ENCODE measurements around the gene APOBEC3B. TPM values are rescaled to one million over a fixed set of nuclear protein-coding genes. Genes with fewer than 3 reads are reported as not detected.
"Not testable (repeated sequence)": the region's sequence is repeated elsewhere in the genome, so short reads cannot be mapped to it uniquely, and the experiment has no call there.

APOBEC3B gene
- total and polyA plus RNA-seq, 9 donors: 0.43 to 1.9 (median 1.1) TPM; not detected in 1

DNA sequence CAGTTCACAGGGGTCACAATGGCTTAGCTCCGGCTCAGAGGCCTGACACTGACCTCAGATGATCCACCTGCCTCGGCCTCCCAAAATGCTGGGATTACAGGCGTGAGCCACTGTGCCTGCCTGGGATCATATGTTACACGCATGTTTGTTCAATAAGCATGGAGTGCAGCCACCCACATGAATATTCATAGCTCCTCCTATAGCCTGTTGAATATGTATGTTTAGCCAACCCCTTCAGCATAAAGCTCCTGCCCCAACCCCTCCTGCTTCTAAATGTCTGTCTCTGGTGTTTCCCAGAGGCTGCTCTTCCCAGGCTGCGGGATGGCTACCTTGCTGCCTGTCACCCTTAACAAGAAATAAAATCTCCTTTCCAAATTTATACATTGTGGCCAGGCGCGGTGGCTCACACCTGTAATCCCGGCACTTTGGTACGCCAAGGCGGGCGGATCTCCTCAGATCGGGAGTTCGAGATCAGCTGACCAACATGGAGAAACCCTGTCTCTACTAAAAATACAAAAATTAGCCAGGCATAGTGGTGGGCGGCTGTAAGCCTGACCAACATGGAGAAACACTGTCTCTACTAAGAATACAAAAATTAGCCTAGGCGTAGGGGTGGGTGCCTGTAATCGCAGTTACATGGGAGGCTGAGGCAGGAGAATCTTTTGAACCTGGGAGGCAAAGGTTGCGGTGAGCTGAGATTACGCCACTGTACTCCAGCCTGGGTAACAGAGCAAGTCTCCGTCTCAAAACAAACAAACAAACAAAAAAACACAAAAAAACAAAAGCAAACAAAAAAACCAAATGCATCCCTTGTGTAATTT, 57.4 kb downstream of the APOBEC3B start:
- TF ChIP-seq EP300 (IDR thresholded peaks at IDR 0.05): no peak
- TF ChIP-seq POLR2A (IDR thresholded peaks at IDR 0.05): no peak
- TF ChIP-seq, protein P1, sequence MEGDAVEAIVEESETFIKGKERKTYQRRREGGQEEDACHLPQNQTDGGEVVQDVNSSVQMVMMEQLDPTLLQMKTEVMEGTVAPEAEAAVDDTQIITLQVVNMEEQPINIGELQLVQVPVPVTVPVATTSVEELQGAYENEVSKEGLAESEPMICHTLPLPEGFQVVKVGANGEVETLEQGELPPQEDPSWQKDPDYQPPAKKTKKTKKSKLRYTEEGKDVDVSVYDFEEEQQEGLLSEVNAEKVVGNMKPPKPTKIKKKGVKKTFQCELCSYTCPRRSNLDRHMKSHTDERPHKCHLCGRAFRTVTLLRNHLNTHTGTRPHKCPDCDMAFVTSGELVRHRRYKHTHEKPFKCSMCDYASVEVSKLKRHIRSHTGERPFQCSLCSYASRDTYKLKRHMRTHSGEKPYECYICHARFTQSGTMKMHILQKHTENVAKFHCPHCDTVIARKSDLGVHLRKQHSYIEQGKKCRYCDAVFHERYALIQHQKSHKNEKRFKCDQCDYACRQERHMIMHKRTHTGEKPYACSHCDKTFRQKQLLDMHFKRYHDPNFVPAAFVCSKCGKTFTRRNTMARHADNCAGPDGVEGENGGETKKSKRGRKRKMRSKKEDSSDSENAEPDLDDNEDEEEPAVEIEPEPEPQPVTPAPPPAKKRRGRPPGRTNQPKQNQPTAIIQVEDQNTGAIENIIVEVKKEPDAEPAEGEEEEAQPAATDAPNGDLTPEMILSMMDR (IDR thresholded peaks at IDR 0.05): no peak
- Histone ChIP-seq H3K4me3 (peak overlapping the region; percentile 54), H3K4me1 (ENCODE audit: insufficient read depth) (peaks cover 16% of the 10 kb centered on the region), H3K27me3 (no peaks in the 10 kb centered on the region), H3K27ac (peak overlapping the region in 1 of 2 donors; percentile 89), H3K9me3 (no peaks in the 10 kb centered on the region), H3K36me3 (no peaks in the 10 kb centered on the region)
- DNase-seq: no peak
- 90 to 96% (median 92%) methylated on average over 19 of the region's 19 CpGs for WGBS, 3 donors
- intact Hi-C loops (cut with DNase I): no loop called here

DNA sequence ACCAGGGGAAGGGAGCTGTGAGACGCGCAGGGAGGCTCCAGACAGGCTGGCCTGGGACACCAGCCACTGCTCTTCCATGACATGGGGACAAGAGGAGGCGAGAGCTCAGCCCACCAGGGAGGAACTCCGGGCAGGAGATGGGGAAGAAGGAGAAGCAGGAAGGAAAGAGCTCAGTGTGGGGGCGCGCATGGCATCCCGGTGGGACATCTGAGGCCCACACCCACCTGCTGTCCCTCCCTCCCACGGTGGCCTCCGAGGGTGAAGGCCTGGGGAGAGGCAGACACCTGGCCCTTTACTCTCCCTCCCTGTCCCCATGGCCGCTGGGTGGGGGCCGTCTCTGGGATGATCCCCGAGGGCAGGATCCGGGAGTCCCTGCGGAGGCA, 58.0 kb downstream of the APOBEC3B start:
- intact Hi-C loops (cut with DNase I); DNase-seq; H3K9me3 ChIP-seq; H3K36me3 ChIP-seq; H3K27me3 ChIP-seq: not testable (repeated sequence)
- H3K4me1 ChIP-seq (ENCODE audit: insufficient read depth): peaks cover 16% of the 10 kb centered on the region
- WGBS, 3 donors: 26 to 50% (median 46%) methylated on average over 9 to 13 of the region's 14 CpGs
- H3K4me3 ChIP-seq: peak overlapping the region; percentile 54
- peak overlapping the region; percentile 89 to 90 for H3K27ac ChIP-seq

DNA sequence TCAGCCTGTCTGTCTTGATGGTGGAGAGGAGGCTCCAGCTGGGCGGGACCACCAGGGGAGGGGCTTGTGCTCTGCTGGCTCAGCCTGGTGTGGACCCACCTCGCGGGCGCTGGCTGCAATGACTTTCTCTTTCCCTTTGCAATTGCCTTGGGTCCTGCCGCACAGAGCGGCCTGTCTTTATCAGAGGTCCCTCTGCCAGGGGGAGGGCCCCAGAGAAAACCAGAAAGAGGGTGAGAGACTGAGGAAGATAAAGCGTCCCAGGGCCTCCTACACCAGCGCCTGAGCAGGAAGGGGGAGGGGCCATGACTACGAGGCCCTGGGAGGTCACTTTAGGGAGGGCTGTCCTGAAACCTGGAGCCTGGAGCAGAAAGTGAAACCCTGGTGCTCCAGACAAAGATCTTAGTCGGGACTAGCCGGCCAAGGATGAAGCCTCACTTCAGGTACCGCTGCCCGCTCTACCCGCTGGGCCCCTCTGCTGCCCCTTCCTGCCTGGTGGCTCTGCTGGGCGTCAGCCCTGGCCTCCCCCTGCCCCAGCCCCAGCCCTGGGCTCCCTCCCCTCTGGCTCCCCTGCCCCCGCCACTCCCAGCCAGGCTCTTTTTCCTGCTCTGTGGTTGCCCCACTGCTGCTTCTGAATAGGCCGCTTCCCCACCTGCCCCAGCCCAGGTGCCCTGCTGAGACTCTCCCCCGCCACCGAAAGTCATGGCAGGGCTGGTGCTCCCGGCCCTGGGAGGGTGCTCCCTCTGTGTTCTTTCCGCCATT, 58.6 kb downstream of the APOBEC3B start, which contains the start of gene APOBEC3F:
TSS of gene APOBEC3F (plus strand) at position 327 of the 759 bp plus-strand sequence. CDS start at position 424, 97 bp downstream.
- H3K4me1 ChIP-seq (ENCODE audit: insufficient read depth): peaks cover 16% of the 10 kb centered on the region
- H3K9me3 ChIP-seq; H3K36me3 ChIP-seq; H3K27me3 ChIP-seq; intact Hi-C loops (cut with DNase I): not testable (repeated sequence)
- WGBS, 3 donors: 0 to 2% (median 1%) methylated on average over 15 to 19 of the region's 21 CpGs
- TF ChIP-seq POLR2A (IDR thresholded peaks at IDR 0.05): peak; percentile 42
- peak within 1 kb of the TSS; percentile 54 for H3K4me3 ChIP-seq
- peak within 1 kb of the TSS; percentile 89 to 90 for H3K27ac ChIP-seq
- peak; percentile 64 to 75 (median 71) for DNase-seq

- Histone ChIP-seq H3K27me3 (no peaks in the 10 kb centered on the region), H3K9me3 (no peaks in the 10 kb centered on the region), H3K4me1 (ENCODE audit: insufficient read depth) (peaks cover 16% of the 10 kb centered on the region), H3K4me3 (no peak overlapping the region), H3K36me3 (no peaks in the 10 kb centered on the region), H3K27ac (peak overlapping the region in 1 of 2 donors; percentile 89)
- intact Hi-C loops (cut with DNase I): no loop called here
- TF ChIP-seq, protein P1 (IDR thresholded peaks at IDR 0.05): no peak
- TF ChIP-seq EP300 (IDR thresholded peaks at IDR 0.05): no peak
- TF ChIP-seq POLR2A (IDR thresholded peaks at IDR 0.05): no peak
- no peak for DNase-seq
- WGBS, 3 donors: 90 to 95% (median 93%) methylated on average over 7 of the region's 7 CpGs
Measured at GRCh38 chr22:39041908-39042307, 59.8 kb downstream of the APOBEC3B start.

Other genes starting within 250 kb of the APOBEC3B start
- gene SUN2, start 226.3 kb upstream of the APOBEC3B start, total RNA-seq: 100 to 1,000 TPM; 152 to 311 (median 205) TPM
- gene SUN2, start 226.3 kb upstream of the APOBEC3B start, polyA plus RNA-seq: 100 to 1,000 TPM in 1 of 2 donors, 10 to 100 TPM in 1; 21.2 to 156 TPM
- gene DNAL4, start 188.2 kb upstream of the APOBEC3B start, total RNA-seq: 10 to 100 TPM; 12.1 to 26.4 (median 16.3) TPM
- 10 to 100 TPM; 12.2 to 23.5 TPM for gene DNAL4, start 188.2 kb upstream of the APOBEC3B start, polyA plus RNA-seq
- 10 to 100 TPM in 5 of 7 donors, 1 to 10 TPM in 2; 5.2 to 23.1 (median 15.4) TPM for gene NPTXR, start 138.3 kb upstream of the APOBEC3B start, total RNA-seq
- 1 to 10 TPM; 5.3 to 6.3 TPM for gene NPTXR, start 138.3 kb upstream of the APOBEC3B start, polyA plus RNA-seq
- 100 to 1,000 TPM in 5 of 7 donors, 10 to 100 TPM in 2; 32.7 to 175 (median 120) TPM for gene CBX6, start 110.1 kb upstream of the APOBEC3B start, total RNA-seq
- gene CBX6, start 110.1 kb upstream of the APOBEC3B start, polyA plus RNA-seq: 10 to 100 TPM; 22.6 to 26.4 TPM
- gene APOBEC3A, start 24.7 kb upstream of the APOBEC3B start, total RNA-seq: under 1 TPM in 3 of 7 donors, not detected in 4; 0.50 to 0.95 (median 0.64) TPM
- gene APOBEC3A, start 24.7 kb upstream of the APOBEC3B start, polyA plus RNA-seq: 1 to 10 TPM in 1 of 2 donors, under 1 TPM in 1; 0.10 to 1.2 TPM
- 10 to 100 TPM in 6 of 7 donors, 1 to 10 TPM in 1; 7.0 to 63.4 (median 52.4) TPM for gene APOBEC3C, start 31.9 kb downstream of the APOBEC3B start, total RNA-seq
- 10 to 100 TPM; 35.1 to 88.9 TPM for gene APOBEC3C, start 31.9 kb downstream of the APOBEC3B start, polyA plus RNA-seq
- gene APOBEC3D, start 38.8 kb downstream of the APOBEC3B start, total RNA-seq: 1 to 10 TPM; 2.3 to 9.8 (median 6.3) TPM
- gene APOBEC3D, start 38.8 kb downstream of the APOBEC3B start, polyA plus RNA-seq: 1 to 10 TPM; 4.8 to 5.0 TPM
- 10 to 100 TPM in 5 of 7 donors, 1 to 10 TPM in 2; 7.6 to 51.4 (median 32.3) TPM for gene APOBEC3F, start 58.5 kb downstream of the APOBEC3B start, total RNA-seq
- gene APOBEC3F, start 58.5 kb downstream of the APOBEC3B start, polyA plus RNA-seq: 10 to 100 TPM in 1 of 2 donors, 1 to 10 TPM in 1; 7.4 to 14.2 TPM
- 10 to 100 TPM; 13.2 to 36.5 (median 24.7) TPM for gene APOBEC3G, start 94.9 kb downstream of the APOBEC3B start, total RNA-seq
- gene APOBEC3G, start 94.9 kb downstream of the APOBEC3B start, polyA plus RNA-seq: 10 to 100 TPM; 19.6 to 36.3 TPM
- under 1 TPM in 2 of 7 donors, not detected in 5; 0.23 to 0.31 TPM for gene APOBEC3H, start 114.9 kb downstream of the APOBEC3B start, total RNA-seq
- gene APOBEC3H, start 114.9 kb downstream of the APOBEC3B start, polyA plus RNA-seq: under 1 TPM in 1 of 2 donors, not detected in 1; 0.97 TPM
- gene CBX7, start 170.3 kb downstream of the APOBEC3B start, total RNA-seq: 100 to 1,000 TPM in 1 of 7 donors, 10 to 100 TPM in 6; 47.2 to 107 (median 84.9) TPM
- 10 to 100 TPM; 40.7 to 96.9 TPM for gene CBX7, start 170.3 kb downstream of the APOBEC3B start, polyA plus RNA-seq